ENCODE data around the gene RADIL.

DNA sequence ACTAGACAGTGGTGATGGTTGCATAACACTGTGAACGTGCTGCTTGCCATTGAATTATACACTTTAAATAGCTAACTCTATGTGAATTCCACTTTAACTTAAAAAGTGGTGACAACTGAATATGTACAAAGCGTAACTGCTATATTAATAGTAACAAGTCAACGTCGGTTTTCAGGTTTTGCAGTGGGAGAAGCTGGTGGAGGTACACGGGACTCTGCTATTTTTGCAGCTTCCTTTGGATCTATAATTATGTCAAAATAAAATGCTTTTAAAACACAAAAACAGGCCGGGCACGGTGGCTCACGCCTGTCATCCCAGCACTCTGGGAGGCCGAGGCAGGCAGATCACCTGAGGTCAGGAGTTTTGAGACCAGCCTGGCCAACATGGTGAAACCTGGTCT is 87.1 kb downstream of the RADIL start:
- TF ChIP-seq CTCF (IDR thresholded peaks at IDR 0.05) (no peak), POLR2A (IDR thresholded peaks at IDR 0.05) (no peak)

All from body of pancreas (tissue), 4 donors.